CD14-positive monocyte (primary cell): ENCODE data around the gene BTNL3. TPM values are rescaled to one million over a fixed set of nuclear protein-coding genes. Genes with fewer than 3 reads are reported as not detected.

Source experiments
- DNase-seq, 3 donors: peaks; one replicate each; pipeline ENCODE4 v3.0.0-alpha.2; 2011 to 2022
- H2AFZ ChIP-seq: 2 replicates; pipeline ENCODE4 v1.6.0; 2012; ENCODE audit warnings: mild to moderate bottlenecking, low read depth, low read length, inconsistent platforms; ENCODE audit not compliant: insufficient read depth, poor library complexity, severe bottlenecking
- H3K27ac ChIP-seq, 2 donors: 1 replicate in 1 of 2; 2 replicates in 1 of 2; pipeline ENCODE4 v1.5.1; 2012 to 2013; ENCODE audit warnings: low read length in 2 of 2, control low read depth in 1 of 2, inconsistent platforms in 1 of 2, low read depth in 1 of 2, mild to moderate bottlenecking in 1 of 2
- H3K27me3 ChIP-seq, 2 donors: one replicate each; pipeline versions ENCODE4 v1.6.0 to v1.6.1; 2011 to 2013; ENCODE audit warnings: low read length in 2 of 2; ENCODE audit not compliant: control insufficient read depth in 2 of 2, insufficient read depth in 2 of 2
- H3K36me3 ChIP-seq, 2 donors: replicated peaks in 1 of 2; 1 replicate in 1 of 2; 2 replicates in 1 of 2; pipeline versions ENCODE4 v1.5.1 to v1.6.1; 2012 to 2013; ENCODE audit warnings: low read length in 2 of 2, control low read depth in 1 of 2, inconsistent platforms in 1 of 2, mild to moderate bottlenecking in 1 of 2; ENCODE audit not compliant: insufficient read depth in 2 of 2, control insufficient read depth in 1 of 2
- H3K4me1 ChIP-seq, 2 donors: 1 replicate in 1 of 2; 2 replicates in 1 of 2; pipeline versions ENCODE4 v1.5.1 to v1.6.1; 2012 to 2013; ENCODE audit warnings: low read length in 2 of 2, control low read depth in 1 of 2, inconsistent platforms in 1 of 2, mild to moderate bottlenecking in 1 of 2, moderate library complexity in 1 of 2; ENCODE audit not compliant: insufficient read depth in 2 of 2, control insufficient read depth in 1 of 2
- H3K4me2 ChIP-seq: replicated peaks from 2 replicates; pipeline ENCODE3; 2012; ENCODE audit warnings: low read length, moderate library complexity, mild to moderate bottlenecking; ENCODE audit not compliant: poor library complexity, severe bottlenecking; ENCODE audit errors: extremely low read depth
- H3K4me3 ChIP-seq, 3 experiments: fragments of 200-600 bp in 1 of 3; sonication (generic) in 1 of 3; replicated peaks in 1 of 3; 1 replicate in 2 of 3; 2 replicates in 1 of 3; pipeline ENCODE4 v1.5.1; 2011 to 2013; ENCODE audit warnings: low read length in 3 of 3, mild to moderate bottlenecking in 3 of 3, control low read depth in 2 of 3, low read depth in 2 of 3, inconsistent platforms in 1 of 3, moderate library complexity in 1 of 3
- H3K79me2 ChIP-seq: 2 replicates; pipeline ENCODE4 v1.6.0; 2012; ENCODE audit warnings: mild to moderate bottlenecking, control low read depth, inconsistent platforms, low read length, moderate library complexity; ENCODE audit not compliant: insufficient read depth
- H3K9ac ChIP-seq: 2 replicates; pipeline ENCODE4 v1.6.0; 2017; ENCODE audit warnings: low read length, mild to moderate bottlenecking; ENCODE audit not compliant: insufficient read depth, poor library complexity, severe bottlenecking
- H3K9me3 ChIP-seq, 2 donors: replicated peaks in 1 of 2; 1 replicate in 1 of 2; 2 replicates in 1 of 2; pipeline versions ENCODE4 v1.5.1 to v1.6.1; 2012 to 2013; ENCODE audit warnings: low read length in 2 of 2, control low read depth in 1 of 2; ENCODE audit not compliant: control insufficient read depth in 1 of 2, insufficient read depth in 1 of 2
- H4K20me1 ChIP-seq: 2 replicates; pipeline ENCODE4 v1.6.0; 2012; ENCODE audit warnings: mild to moderate bottlenecking, low read length, control low read depth, moderate library complexity; ENCODE audit not compliant: insufficient read depth
- H3K27ac Mint-ChIP-seq, 7 donors: one replicate each; pipeline ENCODE4 v1.8.0; 2020; ENCODE audit warnings: mild to moderate bottlenecking in 7 of 7, mixed read lengths in 7 of 7, moderate library complexity in 6 of 7, inconsistent platforms in 2 of 7
- H3K27me3 Mint-ChIP-seq, 3 donors: one replicate each; pipeline ENCODE4 v1.8.0; 2021 to 2022; ENCODE audit warnings: low read depth in 3 of 3, mild to moderate bottlenecking in 3 of 3, mixed read lengths in 3 of 3, moderate library complexity in 3 of 3, inconsistent platforms in 1 of 3
- H3K36me3 Mint-ChIP-seq, 2 donors: one replicate each; pipeline ENCODE4 v1.8.0; 2020; ENCODE audit warnings: mixed read lengths in 2 of 2, inconsistent platforms in 1 of 2, mild to moderate bottlenecking in 1 of 2
- H3K4me1 Mint-ChIP-seq: one replicate; pipeline ENCODE4 v1.8.0; 2020; ENCODE audit warnings: mild to moderate bottlenecking, mixed read lengths
- H3K4me3 Mint-ChIP-seq, 2 donors: one replicate each; pipeline ENCODE4 v1.8.0; 2020; ENCODE audit warnings: mild to moderate bottlenecking in 2 of 2, mixed read lengths in 2 of 2, moderate library complexity in 1 of 2
- H3K9me3 Mint-ChIP-seq, 7 donors: one replicate each; pipeline ENCODE4 v1.8.0; 2020 to 2022; ENCODE audit warnings: mixed read lengths in 7 of 7, mild to moderate bottlenecking in 6 of 7, moderate library complexity in 6 of 7, inconsistent platforms in 2 of 7
- WGBS: methylation state at CpG from one replicate; pipeline ENCODE4 v1.1.5; 2013; ENCODE audit warnings: missing lambda C conversion rate; ENCODE audit not compliant: insufficient coverage; 5-methylcytosine and 5-hydroxymethylcytosine counted together
- intact Hi-C, 2 donors: fragments of 100-400 bp; cut with micrococcal nuclease; formaldehyde crosslinking; loops; one replicate each; pipeline versions ENCODE4 v1.15.0 to v1.15.1; 2023
- polyA plus RNA-seq, 3 donors: library from polyadenylated mRNA; depleted of rRNA in 1 of 3; unstranded in 2 of 3; stranded (reverse) in 1 of 3; fragments of 300-500 nt in 2 of 3; fragments of >200 nt in 1 of 3; fragmentation: Illumina TruSeq in 2 of 3; gene quantifications; 1 replicate in 2 of 3; 2 replicates in 1 of 3; pipeline ENCODE4 v1.2.3, GENCODE V29; 2012 to 2021
- TF ChIP-seq, protein P1 (sequence below): fragments of 200-600 bp; IDR thresholded peaks from one replicate; pipeline ENCODE4 v1.8.0; 2022; ENCODE audit warnings: antibody characterized with exemption, mild to moderate bottlenecking

The BTNL3 gene
- polyA plus RNA-seq, 3 donors, result 0.08 to 0.20 TPM; not detected in 1

DNA sequence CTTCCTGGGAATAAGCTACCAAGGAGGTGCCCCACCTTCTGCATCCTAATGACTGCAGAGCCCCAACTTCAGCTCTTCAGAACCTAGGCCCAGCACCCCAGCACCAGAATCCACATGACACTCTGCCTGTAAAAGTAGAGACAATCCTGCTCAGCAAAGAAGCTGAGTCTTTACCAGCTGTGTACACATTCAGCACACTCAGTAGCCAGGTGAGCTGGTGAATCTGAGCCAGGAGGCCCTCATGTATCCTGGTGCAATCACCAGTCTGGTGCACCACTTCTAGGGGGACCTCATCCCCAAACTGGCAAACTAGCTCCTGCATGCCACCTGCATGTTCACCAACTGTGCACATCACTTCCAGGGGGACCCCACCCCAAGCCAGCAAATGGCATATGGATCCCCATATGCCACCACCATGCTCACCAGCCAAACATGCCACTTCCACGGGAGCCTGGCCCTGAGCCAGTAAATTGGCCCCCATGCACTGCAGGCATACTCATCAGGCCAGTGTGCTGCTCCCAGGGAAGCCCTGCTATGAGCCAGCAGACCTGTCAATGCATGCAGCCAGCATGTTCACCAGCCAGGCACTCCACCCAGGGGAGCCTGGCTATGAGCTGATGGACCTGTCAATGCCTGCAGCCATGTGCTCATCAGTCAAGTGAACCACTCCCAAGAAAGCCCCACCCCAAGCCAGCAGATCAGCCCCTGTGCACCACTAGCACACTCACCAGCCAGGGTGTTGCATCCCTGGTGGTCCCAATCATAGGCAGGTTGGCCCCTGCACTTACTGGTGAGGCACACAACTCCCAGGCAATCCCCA is 35.8 kb downstream of the BTNL3 start:
- peaks cover 16 to 40% (median 30%) of the 10 kb centered on the region in 7 donors for H3K9me3 Mint-ChIP-seq
- peaks cover 4 to 8% (median 5%) of the 10 kb centered on the region in 3 donors for H3K27me3 Mint-ChIP-seq

DNA sequence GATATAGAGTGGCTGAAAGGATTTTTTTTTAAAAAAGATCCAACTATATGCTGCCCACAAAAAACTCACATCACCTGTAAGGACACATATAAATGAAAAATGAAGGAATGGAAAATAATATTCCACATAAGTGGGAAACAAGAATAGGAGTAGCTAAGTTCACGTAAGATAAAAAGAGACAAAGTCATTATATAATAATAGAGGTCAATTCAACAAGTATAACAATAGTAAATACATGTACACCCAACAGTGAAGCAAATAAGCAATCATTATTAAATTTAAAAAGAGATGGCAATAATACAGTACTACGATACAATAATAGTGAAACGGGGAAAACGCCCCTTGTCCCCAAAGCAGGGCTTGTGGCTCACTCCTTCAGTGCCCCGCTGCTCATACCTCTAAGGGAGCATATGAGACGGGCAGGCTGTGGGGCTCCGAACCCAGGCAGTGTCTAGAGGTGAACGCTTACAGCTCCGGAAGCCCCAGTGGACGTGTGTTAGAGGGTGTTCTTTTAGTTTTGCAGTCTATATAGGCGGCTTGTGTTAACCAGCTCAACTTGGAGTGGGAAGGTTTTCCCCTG is 38.9 kb downstream of the BTNL3 start:
- H3K36me3 ChIP-seq, result no peaks in the 10 kb centered on the region
- Mint-ChIP-seq H3K27ac (no peak overlapping the region), H3K4me3 (no peak overlapping the region), H3K9me3 (peaks cover 12 to 22% (median 18%) of the 10 kb centered on the region in 7 donors), H3K27me3 (peaks cover 6 to 11% (median 8%) of the 10 kb centered on the region in 3 donors), H3K36me3 (no peaks in the 10 kb centered on the region), H3K4me1 (no peaks in the 10 kb centered on the region)
- no peaks in the 10 kb centered on the region for H3K79me2 ChIP-seq
- WGBS, result 88% methylated on average over 8 of the region's 11 CpGs
- intact Hi-C loops, result no loop called here
- no peak for DNase-seq
- H3K4me3 ChIP-seq, result no peak overlapping the region
- no peak overlapping the region for H3K4me2 ChIP-seq
- H3K27ac ChIP-seq, result no peak overlapping the region
- TF ChIP-seq, protein P1, sequence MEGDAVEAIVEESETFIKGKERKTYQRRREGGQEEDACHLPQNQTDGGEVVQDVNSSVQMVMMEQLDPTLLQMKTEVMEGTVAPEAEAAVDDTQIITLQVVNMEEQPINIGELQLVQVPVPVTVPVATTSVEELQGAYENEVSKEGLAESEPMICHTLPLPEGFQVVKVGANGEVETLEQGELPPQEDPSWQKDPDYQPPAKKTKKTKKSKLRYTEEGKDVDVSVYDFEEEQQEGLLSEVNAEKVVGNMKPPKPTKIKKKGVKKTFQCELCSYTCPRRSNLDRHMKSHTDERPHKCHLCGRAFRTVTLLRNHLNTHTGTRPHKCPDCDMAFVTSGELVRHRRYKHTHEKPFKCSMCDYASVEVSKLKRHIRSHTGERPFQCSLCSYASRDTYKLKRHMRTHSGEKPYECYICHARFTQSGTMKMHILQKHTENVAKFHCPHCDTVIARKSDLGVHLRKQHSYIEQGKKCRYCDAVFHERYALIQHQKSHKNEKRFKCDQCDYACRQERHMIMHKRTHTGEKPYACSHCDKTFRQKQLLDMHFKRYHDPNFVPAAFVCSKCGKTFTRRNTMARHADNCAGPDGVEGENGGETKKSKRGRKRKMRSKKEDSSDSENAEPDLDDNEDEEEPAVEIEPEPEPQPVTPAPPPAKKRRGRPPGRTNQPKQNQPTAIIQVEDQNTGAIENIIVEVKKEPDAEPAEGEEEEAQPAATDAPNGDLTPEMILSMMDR, result no peak
- no peak overlapping the region for H3K9ac ChIP-seq
- H3K9me3 ChIP-seq, result peaks cover 2 to 19% of the 10 kb centered on the region in 2 donors
- no peaks in the 10 kb centered on the region for H4K20me1 ChIP-seq
- no peaks in the 10 kb centered on the region for H3K4me1 ChIP-seq
- H2AFZ ChIP-seq, result no peak overlapping the region
- H3K27me3 ChIP-seq, result no peaks in the 10 kb centered on the region

More for the DNA sequence above, 35.8 kb downstream of the BTNL3 start:
- Histone ChIP-seq H3K4me1 (no peaks in the 10 kb centered on the region), H2AFZ (no peak overlapping the region), H3K4me3 (no peak overlapping the region), H4K20me1 (no peaks in the 10 kb centered on the region), H3K9me3 (peaks cover 23 to 28% of the 10 kb centered on the region in 2 donors), H3K27ac (no peak overlapping the region), H3K9ac (no peak overlapping the region), H3K79me2 (no peaks in the 10 kb centered on the region), H3K4me2 (no peak overlapping the region), H3K27me3 (no peaks in the 10 kb centered on the region), H3K36me3 (no peaks in the 10 kb centered on the region)
- no peak for DNase-seq
- TF ChIP-seq, protein P1, result no peak
- Mint-ChIP-seq H3K4me3 (no peak overlapping the region), H3K27ac (no peak overlapping the region), H3K36me3 (no peaks in the 10 kb centered on the region), H3K4me1 (no peaks in the 10 kb centered on the region)
- intact Hi-C loops, result no loop called here
- 83% methylated on average over 1 of the region's 1 CpG for WGBS
